ENCODE measurements around the gene TTLL5.

Gene TTLL5

DNA sequence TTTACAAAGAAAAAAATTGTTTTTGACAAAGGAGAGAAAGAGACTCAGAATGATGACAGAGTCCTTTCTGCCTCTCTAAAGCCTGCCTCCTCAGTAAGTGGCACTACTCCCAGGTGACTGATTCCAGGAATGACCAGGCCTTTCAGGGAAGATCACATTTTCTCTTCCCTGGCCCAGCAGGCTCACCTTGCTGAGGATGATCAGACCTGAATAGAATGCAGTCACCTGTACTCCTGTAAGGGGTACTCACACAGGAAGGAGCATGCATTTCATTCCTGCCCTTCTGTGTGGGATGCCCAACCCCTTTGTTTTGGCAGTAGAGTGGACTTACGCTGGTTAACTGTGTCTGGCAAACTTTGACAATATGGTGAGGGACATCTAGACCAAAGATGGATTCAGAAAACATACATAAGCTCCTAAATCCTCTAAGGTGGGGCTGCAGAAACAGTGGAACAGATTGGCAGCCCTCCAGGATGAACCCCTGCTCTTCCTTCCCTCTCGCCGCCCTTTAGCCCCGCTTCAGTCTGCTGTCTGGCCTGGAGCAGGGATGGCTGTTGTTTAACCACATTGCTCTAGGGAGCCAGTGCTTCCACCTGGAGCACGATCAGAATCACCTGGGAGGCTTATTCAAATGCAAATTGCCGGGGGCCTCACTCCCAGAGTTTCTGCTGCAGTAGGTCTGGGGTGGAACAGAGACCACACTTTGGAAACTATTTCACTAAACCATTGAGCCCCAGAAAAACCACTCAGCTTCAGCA, 30.2 kb upstream of the TTLL5 start:
- Histone ChIP-seq H3K27ac (replicated peaks) (no peak overlapping the region), H3K27me3 (ENCODE audit: insufficient read depth, poor library complexity, severe bottlenecking) (no peaks in the 10 kb centered on the region), H3K4me3 (replicated peaks; ENCODE audit: insufficient read depth, low read length) (no peak overlapping the region)
- TF ChIP-seq POLR2AphosphoS5 (IDR thresholded peaks at IDR 0.05; ENCODE audit: low read depth) (no peak), SPI1 (IDR thresholded peaks at IDR 0.05; ENCODE audit: borderline replicate concordance, low read depth) (no peak), GABPA (IDR thresholded peaks at IDR 0.05; ENCODE audit: low read depth) (no peak)
- TF ChIP-seq, protein P1, sequence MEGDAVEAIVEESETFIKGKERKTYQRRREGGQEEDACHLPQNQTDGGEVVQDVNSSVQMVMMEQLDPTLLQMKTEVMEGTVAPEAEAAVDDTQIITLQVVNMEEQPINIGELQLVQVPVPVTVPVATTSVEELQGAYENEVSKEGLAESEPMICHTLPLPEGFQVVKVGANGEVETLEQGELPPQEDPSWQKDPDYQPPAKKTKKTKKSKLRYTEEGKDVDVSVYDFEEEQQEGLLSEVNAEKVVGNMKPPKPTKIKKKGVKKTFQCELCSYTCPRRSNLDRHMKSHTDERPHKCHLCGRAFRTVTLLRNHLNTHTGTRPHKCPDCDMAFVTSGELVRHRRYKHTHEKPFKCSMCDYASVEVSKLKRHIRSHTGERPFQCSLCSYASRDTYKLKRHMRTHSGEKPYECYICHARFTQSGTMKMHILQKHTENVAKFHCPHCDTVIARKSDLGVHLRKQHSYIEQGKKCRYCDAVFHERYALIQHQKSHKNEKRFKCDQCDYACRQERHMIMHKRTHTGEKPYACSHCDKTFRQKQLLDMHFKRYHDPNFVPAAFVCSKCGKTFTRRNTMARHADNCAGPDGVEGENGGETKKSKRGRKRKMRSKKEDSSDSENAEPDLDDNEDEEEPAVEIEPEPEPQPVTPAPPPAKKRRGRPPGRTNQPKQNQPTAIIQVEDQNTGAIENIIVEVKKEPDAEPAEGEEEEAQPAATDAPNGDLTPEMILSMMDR (IDR thresholded peaks at IDR 0.05; ENCODE audit: insufficient read depth, low read length), result no peak
- TF ChIP-seq, protein P2, sequence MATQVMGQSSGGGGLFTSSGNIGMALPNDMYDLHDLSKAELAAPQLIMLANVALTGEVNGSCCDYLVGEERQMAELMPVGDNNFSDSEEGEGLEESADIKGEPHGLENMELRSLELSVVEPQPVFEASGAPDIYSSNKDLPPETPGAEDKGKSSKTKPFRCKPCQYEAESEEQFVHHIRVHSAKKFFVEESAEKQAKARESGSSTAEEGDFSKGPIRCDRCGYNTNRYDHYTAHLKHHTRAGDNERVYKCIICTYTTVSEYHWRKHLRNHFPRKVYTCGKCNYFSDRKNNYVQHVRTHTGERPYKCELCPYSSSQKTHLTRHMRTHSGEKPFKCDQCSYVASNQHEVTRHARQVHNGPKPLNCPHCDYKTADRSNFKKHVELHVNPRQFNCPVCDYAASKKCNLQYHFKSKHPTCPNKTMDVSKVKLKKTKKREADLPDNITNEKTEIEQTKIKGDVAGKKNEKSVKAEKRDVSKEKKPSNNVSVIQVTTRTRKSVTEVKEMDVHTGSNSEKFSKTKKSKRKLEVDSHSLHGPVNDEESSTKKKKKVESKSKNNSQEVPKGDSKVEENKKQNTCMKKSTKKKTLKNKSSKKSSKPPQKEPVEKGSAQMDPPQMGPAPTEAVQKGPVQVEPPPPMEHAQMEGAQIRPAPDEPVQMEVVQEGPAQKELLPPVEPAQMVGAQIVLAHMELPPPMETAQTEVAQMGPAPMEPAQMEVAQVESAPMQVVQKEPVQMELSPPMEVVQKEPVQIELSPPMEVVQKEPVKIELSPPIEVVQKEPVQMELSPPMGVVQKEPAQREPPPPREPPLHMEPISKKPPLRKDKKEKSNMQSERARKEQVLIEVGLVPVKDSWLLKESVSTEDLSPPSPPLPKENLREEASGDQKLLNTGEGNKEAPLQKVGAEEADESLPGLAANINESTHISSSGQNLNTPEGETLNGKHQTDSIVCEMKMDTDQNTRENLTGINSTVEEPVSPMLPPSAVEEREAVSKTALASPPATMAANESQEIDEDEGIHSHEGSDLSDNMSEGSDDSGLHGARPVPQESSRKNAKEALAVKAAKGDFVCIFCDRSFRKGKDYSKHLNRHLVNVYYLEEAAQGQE (IDR thresholded peaks at IDR 0.05; ENCODE audit: insufficient replicate concordance, low read depth), result no peak
- no peak for DNase-seq (ENCODE audit: low read depth in 1 of 2, low spot score in 1 of 2)

- no peaks in the 10 kb centered on the region for H3K27me3 ChIP-seq (ENCODE audit: insufficient read depth, poor library complexity, severe bottlenecking)
- H3K4me3 ChIP-seq (replicated peaks; ENCODE audit: insufficient read depth, low read length), result no peak overlapping the region
- no peak overlapping the region for H3K27ac ChIP-seq (replicated peaks)
- TF ChIP-seq, protein P2 (IDR thresholded peaks at IDR 0.05; ENCODE audit: insufficient replicate concordance, low read depth), result no peak
- TF ChIP-seq, protein P1 (IDR thresholded peaks at IDR 0.05; ENCODE audit: insufficient read depth, low read length), result no peak
- TF ChIP-seq POLR2AphosphoS5 (IDR thresholded peaks at IDR 0.05; ENCODE audit: low read depth) (no peak), SPI1 (IDR thresholded peaks at IDR 0.05; ENCODE audit: borderline replicate concordance, low read depth) (no peak), GABPA (IDR thresholded peaks at IDR 0.05; ENCODE audit: low read depth) (no peak)
- DNase-seq (ENCODE audit: low read depth in 1 of 2, low spot score in 1 of 2), result no peak
Measured at GRCh38 chr14:75631453-75631831, 29.6 kb upstream of the TTLL5 start.

GRCh38 chr14:75634848-75635247, 26.2 kb upstream of the TTLL5 start:
- Histone ChIP-seq H3K27ac (replicated peaks) (no peak overlapping the region), H3K27me3 (ENCODE audit: insufficient read depth, poor library complexity, severe bottlenecking) (no peaks in the 10 kb centered on the region), H3K4me3 (replicated peaks; ENCODE audit: insufficient read depth, low read length) (no peak overlapping the region)
- TF ChIP-seq, protein P1 (IDR thresholded peaks at IDR 0.05; ENCODE audit: insufficient read depth, low read length), result no peak
- no peak for TF ChIP-seq SPI1 (IDR thresholded peaks at IDR 0.05; ENCODE audit: borderline replicate concordance, low read depth)
- no peak for TF ChIP-seq POLR2AphosphoS5 (IDR thresholded peaks at IDR 0.05; ENCODE audit: low read depth)
- TF ChIP-seq, protein P2 (IDR thresholded peaks at IDR 0.05; ENCODE audit: insufficient replicate concordance, low read depth), result no peak
- no peak for TF ChIP-seq GABPA (IDR thresholded peaks at IDR 0.05; ENCODE audit: low read depth)
- no peak for DNase-seq (ENCODE audit: low read depth in 1 of 2, low spot score in 1 of 2)
